Upper lobe of right lung (tissue), 1 donor: Measurements from ENCODE around the gene FBXL3. TPM values are rescaled to one million over a fixed set of nuclear protein-coding genes. Genes with fewer than 3 reads are reported as not detected.
"Not testable (repeated sequence)": the region's sequence is repeated elsewhere in the genome, so short reads cannot be mapped to it uniquely, and the experiment has no call there.

Experiments
- ATAC-seq: fragments of 200-7000 bp; cut with Tn5 transposase; one replicate; pipeline ENCODE4 v1.9.1; 2020; ENCODE audit warnings: mild to moderate bottlenecking, moderate library complexity
- DNase-seq: peaks from one replicate; pipeline ENCODE4 v3.0.0-alpha.2; 2020
- H3K27ac ChIP-seq: fragments of 200-600 bp; one replicate; pipeline ENCODE4 v1.8.0; 2022
- H3K27me3 ChIP-seq: fragments of 200-600 bp; one replicate; pipeline ENCODE4 v1.8.0; 2022; ENCODE audit warnings: mild to moderate bottlenecking
- H3K36me3 ChIP-seq: fragments of 200-600 bp; one replicate; pipeline ENCODE4 v1.8.0; 2022
- H3K4me1 ChIP-seq: fragments of 200-600 bp; one replicate; pipeline ENCODE4 v1.8.0; 2022
- H3K4me3 ChIP-seq: fragments of 200-600 bp; one replicate; pipeline ENCODE4 v1.8.0; 2022; ENCODE audit warnings: mild to moderate bottlenecking
- H3K9me3 ChIP-seq: fragments of 200-600 bp; one replicate; pipeline ENCODE4 v1.8.0; 2022
- intact Hi-C: fragments of 100-400 bp; cut with DNase I; formaldehyde crosslinking; loops from one replicate; pipeline ENCODE4 v1.11.0; 2022
- total RNA-seq: library from RNA; stranded (reverse); fragmentation: NEBNext Ultra II Directional; extraction: Animal tissue kit (Norgen Biotek cat#: 25700); gene quantifications from one replicate; pipeline ENCODE4 v1.2.1, GENCODE V29; 2021
- TF ChIP-seq, protein P1 (sequence below): fragments of 200-600 bp; IDR thresholded peaks from one replicate; pipeline ENCODE4 v1.8.0; 2022; ENCODE audit warnings: antibody characterized with exemption
- donor health status: DM: no; HTN: yes; CAD: no; lungs with severe emphysema.

Gene FBXL3
- total RNA-seq, 1 donor from 2014 or later, result 49.4 TPM

- ATAC-seq (no peak), DNase-seq (no peak)
- Histone ChIP-seq H3K4me1 (peaks cover 19% of the 10 kb centered on the region), H3K36me3 (peaks cover 96% of the 10 kb centered on the region), H3K4me3 (no peak overlapping the region), H3K27ac (no peak overlapping the region), H3K27me3 (no peaks in the 10 kb centered on the region), H3K9me3 (no peaks in the 10 kb centered on the region)
- intact Hi-C loops, result no loop called here
- TF ChIP-seq, protein P1, sequence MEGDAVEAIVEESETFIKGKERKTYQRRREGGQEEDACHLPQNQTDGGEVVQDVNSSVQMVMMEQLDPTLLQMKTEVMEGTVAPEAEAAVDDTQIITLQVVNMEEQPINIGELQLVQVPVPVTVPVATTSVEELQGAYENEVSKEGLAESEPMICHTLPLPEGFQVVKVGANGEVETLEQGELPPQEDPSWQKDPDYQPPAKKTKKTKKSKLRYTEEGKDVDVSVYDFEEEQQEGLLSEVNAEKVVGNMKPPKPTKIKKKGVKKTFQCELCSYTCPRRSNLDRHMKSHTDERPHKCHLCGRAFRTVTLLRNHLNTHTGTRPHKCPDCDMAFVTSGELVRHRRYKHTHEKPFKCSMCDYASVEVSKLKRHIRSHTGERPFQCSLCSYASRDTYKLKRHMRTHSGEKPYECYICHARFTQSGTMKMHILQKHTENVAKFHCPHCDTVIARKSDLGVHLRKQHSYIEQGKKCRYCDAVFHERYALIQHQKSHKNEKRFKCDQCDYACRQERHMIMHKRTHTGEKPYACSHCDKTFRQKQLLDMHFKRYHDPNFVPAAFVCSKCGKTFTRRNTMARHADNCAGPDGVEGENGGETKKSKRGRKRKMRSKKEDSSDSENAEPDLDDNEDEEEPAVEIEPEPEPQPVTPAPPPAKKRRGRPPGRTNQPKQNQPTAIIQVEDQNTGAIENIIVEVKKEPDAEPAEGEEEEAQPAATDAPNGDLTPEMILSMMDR, result no peak
Measured at GRCh38 chr13:77013853-77014542, 13.0 kb downstream of the FBXL3 start.

DNA sequence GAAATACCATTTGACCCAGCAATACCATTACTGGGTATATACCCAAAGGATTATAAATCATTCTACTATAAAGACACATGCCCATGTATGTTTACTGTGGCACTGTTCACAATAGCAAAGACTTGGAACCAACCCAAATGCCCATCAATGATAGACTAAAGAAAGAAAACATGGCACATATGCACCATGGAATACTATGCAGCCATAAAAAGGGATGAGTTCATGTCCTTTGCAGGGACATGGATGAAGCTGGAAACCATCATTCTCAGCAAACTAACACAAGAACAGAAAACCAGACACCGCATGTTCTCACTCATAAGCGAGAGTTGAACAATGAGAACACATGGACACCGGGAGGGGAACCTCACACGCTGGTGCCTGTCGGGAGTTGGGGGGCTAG, 17.2 kb downstream of the FBXL3 start:
- H3K27me3 ChIP-seq, DNase-seq, H3K4me3 ChIP-seq, ATAC-seq, H3K9me3 ChIP-seq, intact Hi-C loops, H3K27ac ChIP-seq: not testable (repeated sequence)
- Histone ChIP-seq H3K36me3 (peaks cover 95% of the 10 kb centered on the region), H3K4me1 (peaks cover 13% of the 10 kb centered on the region)

GRCh38 chr13:77009011-77009410, 17.9 kb downstream of the FBXL3 start:
- Histone ChIP-seq H3K36me3 (peaks cover 95% of the 10 kb centered on the region), H3K4me3 (no peak overlapping the region), H3K9me3 (no peaks in the 10 kb centered on the region), H3K27me3 (no peaks in the 10 kb centered on the region), H3K27ac (no peak overlapping the region), H3K4me1 (peaks cover 9% of the 10 kb centered on the region)
- DNase-seq, result no peak
- ATAC-seq, result no peak
- intact Hi-C loops, result no loop called here
- TF ChIP-seq, protein P1, result no peak

- H3K9me3 ChIP-seq, DNase-seq, H3K27ac ChIP-seq, H3K4me3 ChIP-seq, H3K4me1 ChIP-seq, H3K27me3 ChIP-seq, intact Hi-C loops: not testable (repeated sequence)
- peak; percentile 47 for ATAC-seq
- H3K36me3 ChIP-seq, result peaks cover 95% of the 10 kb centered on the region
Measured at GRCh38 chr13:77008337-77008736, 18.6 kb downstream of the FBXL3 start.

GRCh38 chr13:77002590-77003190, 24.3 kb downstream of the FBXL3 start:
- no peaks in the 10 kb centered on the region for H3K27me3 ChIP-seq
- TF ChIP-seq, protein P1, result peak; percentile 59
- DNase-seq (no peak), ATAC-seq (peak; percentile 51)
- peaks cover 16% of the 10 kb centered on the region for H3K4me1 ChIP-seq
- H3K36me3 ChIP-seq, result peaks cover 85% of the 10 kb centered on the region
- no peak overlapping the region for H3K27ac ChIP-seq
- H3K9me3 ChIP-seq, result no peaks in the 10 kb centered on the region
- no peak overlapping the region for H3K4me3 ChIP-seq
- intact Hi-C loops, result no loop called here

DNA sequence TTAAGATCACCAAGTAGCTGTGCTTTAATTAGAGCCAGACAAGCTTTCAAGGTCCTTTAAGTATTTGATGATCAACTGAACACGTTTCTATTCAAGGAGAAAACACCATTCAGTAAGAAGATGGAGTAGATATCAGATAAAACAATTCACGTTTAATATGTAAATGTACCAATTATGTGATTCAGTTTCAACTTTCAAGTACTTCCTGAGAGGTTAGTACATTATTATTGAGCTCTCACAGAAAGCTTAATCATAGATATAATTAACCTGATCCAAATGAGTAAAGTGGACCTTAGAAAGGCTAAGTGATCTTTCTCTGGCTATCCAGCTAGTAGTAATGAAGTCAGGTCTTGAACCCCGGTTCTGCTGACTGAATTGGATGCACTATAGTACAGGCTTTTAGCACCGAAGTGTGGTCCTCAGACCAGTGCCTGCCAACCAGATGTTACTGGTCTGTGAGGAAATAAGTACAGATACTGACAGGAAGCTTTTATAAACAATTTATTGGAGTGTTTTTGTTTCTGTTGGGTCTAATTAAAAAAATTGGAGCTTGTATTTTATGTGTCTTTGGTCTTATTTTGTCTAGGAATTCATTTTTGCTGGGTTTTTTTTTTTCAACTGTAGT, 24.9 kb downstream of the FBXL3 start:
- TF ChIP-seq, protein P1, result no peak
- H3K27me3 ChIP-seq, result no peaks in the 10 kb centered on the region
- H3K36me3 ChIP-seq, result peaks cover 83% of the 10 kb centered on the region
- DNase-seq (no peak), ATAC-seq (no peak)
- intact Hi-C loops, result no loop called here
- peaks cover 16% of the 10 kb centered on the region for H3K4me1 ChIP-seq
- no peaks in the 10 kb centered on the region for H3K9me3 ChIP-seq
- no peak overlapping the region for H3K27ac ChIP-seq
- H3K4me3 ChIP-seq, result no peak overlapping the region
